ENCODE results near the gene PICALM. TPM values are rescaled to one million over a fixed set of nuclear protein-coding genes. Genes with fewer than 3 reads are reported as not detected.

PICALM gene
- total RNA-seq, 2 experiments from 2014 or later: 194 to 199 TPM

- Mint-ChIP-seq H3K36me3 (ENCODE audit: low read depth) (peaks cover 33% of the 10 kb centered on the region), H3K4me1 (peaks cover 22% of the 10 kb centered on the region), H3K27ac (peak overlapping the region; percentile 81), H3K4me3 (peak overlapping the region; percentile 63), H3K9me3 (no peaks in the 10 kb centered on the region), H3K27me3 (no peaks in the 10 kb centered on the region)
- CTCF ChIA-PET: interaction anchor here (0.9 to 7.9 kb wide), 13 partner anchors 11 to 387 kb away, joined by 3 to 84 read pairs (median 5); partner anchors contain the start of genes CCDC83 and EED
- POLR2A ChIA-PET: interaction anchor here (0.6 to 5.2 kb wide), 32 partner anchors 8 to 440 kb away, joined by 3 to 62 read pairs (median 8); partner anchors contain the start of genes CCDC83, EED, HIKESHI and TMEM126B
- no peak for DNase-seq
Measured at GRCh38 chr11:86069408-86070101, 671 bp upstream of the PICALM start.

GRCh38 chr11:86068138-86068871 is 579 bp downstream of the PICALM start:
- ChIA-PET POLR2A (interaction anchor here (0.6 to 5.2 kb wide), 35 partner anchors 9 to 439 kb away, joined by 3 to 62 read pairs (median 8); partner anchors contain the start of genes CCDC83, EED, HIKESHI and TMEM126B), CTCF (interaction anchor here (0.6 to 7.9 kb wide), 10 partner anchors 10 to 181 kb away, joined by 3 to 84 read pairs (median 7); no protein-coding TSS in a partner anchor)
- H3K36me3 Mint-ChIP-seq (ENCODE audit: low read depth): peaks cover 38% of the 10 kb centered on the region
- H3K4me1 Mint-ChIP-seq: peaks cover 33% of the 10 kb centered on the region
- peak; percentile 48 for DNase-seq
- H3K4me3 Mint-ChIP-seq: peak overlapping the region; percentile 100
- no peaks in the 10 kb centered on the region for H3K27me3 Mint-ChIP-seq
- peak overlapping the region; percentile 88 for H3K27ac Mint-ChIP-seq
- H3K9me3 Mint-ChIP-seq: no peaks in the 10 kb centered on the region

GRCh38 chr11:86067851-86068137 is 1.1 kb downstream of the PICALM start:
- no peaks in the 10 kb centered on the region for H3K27me3 Mint-ChIP-seq
- peak overlapping the region; percentile 100 for H3K4me3 Mint-ChIP-seq
- DNase-seq: no peak
- H3K4me1 Mint-ChIP-seq: peaks cover 37% of the 10 kb centered on the region
- POLR2A ChIA-PET: interaction anchor here (0.6 to 5.2 kb wide), 27 partner anchors 9 to 439 kb away, joined by 3 to 62 read pairs (median 11); partner anchors contain the start of genes CCDC83, EED, HIKESHI and TMEM126B
- H3K9me3 Mint-ChIP-seq: no peaks in the 10 kb centered on the region
- peak overlapping the region; percentile 88 for H3K27ac Mint-ChIP-seq
- peaks cover 38% of the 10 kb centered on the region for H3K36me3 Mint-ChIP-seq (ENCODE audit: low read depth)
- CTCF ChIA-PET: interaction anchor here (0.6 to 7.9 kb wide), 8 partner anchors 9 to 213 kb away, joined by 3 to 84 read pairs (median 6); partner anchors contain the start of gene CCDC83

GRCh38 chr11:86067009-86067850 is 1.7 kb downstream of the PICALM start:
- no peaks in the 10 kb centered on the region for H3K9me3 Mint-ChIP-seq
- no peaks in the 10 kb centered on the region for H3K27me3 Mint-ChIP-seq
- peak overlapping the region; percentile 88 for H3K27ac Mint-ChIP-seq
- peaks cover 38% of the 10 kb centered on the region for H3K36me3 Mint-ChIP-seq (ENCODE audit: low read depth)
- no peak for DNase-seq
- POLR2A ChIA-PET: interaction anchor here (0.7 to 5.2 kb wide), 24 partner anchors 8 to 406 kb away, joined by 3 to 62 read pairs (median 12); partner anchors contain the start of genes CCDC83, EED and HIKESHI
- peak overlapping the region; percentile 100 for H3K4me3 Mint-ChIP-seq
- peaks cover 42% of the 10 kb centered on the region for H3K4me1 Mint-ChIP-seq
- CTCF ChIA-PET: interaction anchor here (0.6 to 7.9 kb wide), 9 partner anchors 9 to 212 kb away, joined by 3 to 84 read pairs (median 4); partner anchors contain the start of gene CCDC83

- H3K4me1 Mint-ChIP-seq: peaks cover 47% of the 10 kb centered on the region
Measured at GRCh38 chr11:86066657-86067008, 2.3 kb downstream of the PICALM start.

GRCh38 chr11:86066033-86066432 is 2.9 kb downstream of the PICALM start:
- Mint-ChIP-seq H3K36me3 (ENCODE audit: low read depth) (peaks cover 48% of the 10 kb centered on the region), H3K9me3 (no peaks in the 10 kb centered on the region), H3K27me3 (no peaks in the 10 kb centered on the region), H3K27ac (peak overlapping the region; percentile 88), H3K4me1 (peaks cover 51% of the 10 kb centered on the region), H3K4me3 (peak overlapping the region; percentile 100)
- DNase-seq: no peak
- ChIA-PET POLR2A (interaction anchor here (0.7 to 5.2 kb wide), 10 partner anchors 14 to 183 kb away, joined by 3 to 43 read pairs (median 8); no protein-coding TSS in a partner anchor), CTCF (interaction anchor here (1.5 to 7.9 kb wide), 3 partner anchors 25 to 128 kb away, joined by 3 to 84 read pairs (median 14); no protein-coding TSS in a partner anchor)

More at GRCh38 chr11:86066657-86067008, 2.3 kb downstream of the PICALM start:
- peak overlapping the region; percentile 100 for H3K4me3 Mint-ChIP-seq
- no peak for DNase-seq
- no peaks in the 10 kb centered on the region for H3K9me3 Mint-ChIP-seq
- POLR2A ChIA-PET: interaction anchor here (0.7 to 5.2 kb wide), 12 partner anchors 18 to 236 kb away, joined by 3 to 62 read pairs (median 12); partner anchors contain the start of genes EED and HIKESHI
- CTCF ChIA-PET: interaction anchor here (1.0 to 7.9 kb wide), 4 partner anchors 25 to 211 kb away, joined by 3 to 84 read pairs (median 9); partner anchors contain the start of gene CCDC83
- peaks cover 42% of the 10 kb centered on the region for H3K36me3 Mint-ChIP-seq (ENCODE audit: low read depth)
- no peaks in the 10 kb centered on the region for H3K27me3 Mint-ChIP-seq
- H3K27ac Mint-ChIP-seq: peak overlapping the region; percentile 88

GRCh38 chr11:86064220-86064803 is 4.6 kb downstream of the PICALM start:
- POLR2A ChIA-PET: interaction anchor here (2.4 to 2.7 kb wide), 2 partner anchors 129 to 182 kb away, joined by 9 to 12 read pairs; no protein-coding TSS in a partner anchor
- H3K4me3 Mint-ChIP-seq: peak overlapping the region; percentile 100

GRCh38 chr11:86063536-86063935 is 5.3 kb downstream of the PICALM start:
- no peaks in the 10 kb centered on the region for H3K9me3 Mint-ChIP-seq
- peak overlapping the region; percentile 100 for H3K4me3 Mint-ChIP-seq
- H3K27ac Mint-ChIP-seq: peak overlapping the region; percentile 71
- ChIA-PET POLR2A (interaction anchor here (1.7 kb wide), 1 partner anchor 131 kb away, joined by 5 read pairs; no protein-coding TSS in a partner anchor), CTCF (interaction anchor here (7.9 kb wide), 1 partner anchor 130 kb away, joined by 84 read pairs; no protein-coding TSS in a partner anchor)
- H3K4me1 Mint-ChIP-seq: peaks cover 62% of the 10 kb centered on the region
- DNase-seq: no peak
- H3K36me3 Mint-ChIP-seq (ENCODE audit: low read depth): peaks cover 72% of the 10 kb centered on the region
- no peaks in the 10 kb centered on the region for H3K27me3 Mint-ChIP-seq

More at GRCh38 chr11:86064220-86064803, 4.6 kb downstream of the PICALM start:
- Mint-ChIP-seq H3K4me1 (peaks cover 55% of the 10 kb centered on the region), H3K9me3 (no peaks in the 10 kb centered on the region), H3K27ac (peak overlapping the region; percentile 71), H3K36me3 (ENCODE audit: low read depth) (peaks cover 64% of the 10 kb centered on the region), H3K27me3 (no peaks in the 10 kb centered on the region)
- DNase-seq: no peak
- CTCF ChIA-PET: interaction anchor here (2.7 to 7.9 kb wide), 2 partner anchors 23 to 129 kb away, joined by 14 to 84 read pairs; no protein-coding TSS in a partner anchor

GRCh38 chr11:86062719-86063118 is 6.2 kb downstream of the PICALM start:
- H3K4me3 Mint-ChIP-seq: peak overlapping the region; percentile 68
- H3K9me3 Mint-ChIP-seq: no peaks in the 10 kb centered on the region
- H3K4me1 Mint-ChIP-seq: peaks cover 70% of the 10 kb centered on the region
- no peak for DNase-seq
- ChIA-PET CTCF (interaction anchor here (0.7 to 1.7 kb wide), 3 partner anchors 54 to 229 kb away, joined by 3 to 6 read pairs (median 3); no protein-coding TSS in a partner anchor), POLR2A (interaction anchor here (1.7 kb wide), 1 partner anchor 131 kb away, joined by 5 read pairs; no protein-coding TSS in a partner anchor)
- peak overlapping the region; percentile 58 for H3K27ac Mint-ChIP-seq
- no peaks in the 10 kb centered on the region for H3K27me3 Mint-ChIP-seq
- H3K36me3 Mint-ChIP-seq (ENCODE audit: low read depth): peaks cover 72% of the 10 kb centered on the region

GRCh38 chr11:86061483-86062205 is 7.2 kb downstream of the PICALM start:
- peaks cover 69% of the 10 kb centered on the region for H3K36me3 Mint-ChIP-seq (ENCODE audit: low read depth)
- POLR2A ChIA-PET: interaction anchor here (1.7 kb wide), 1 partner anchor 133 kb away, joined by 5 read pairs; no protein-coding TSS in a partner anchor
- H3K27me3 Mint-ChIP-seq: no peaks in the 10 kb centered on the region

GRCh38 chr11:86060544-86060943 is 8.3 kb downstream of the PICALM start:
- Mint-ChIP-seq H3K27ac (no peak overlapping the region), H3K9me3 (no peaks in the 10 kb centered on the region), H3K27me3 (no peaks in the 10 kb centered on the region), H3K36me3 (ENCODE audit: low read depth) (peaks cover 64% of the 10 kb centered on the region), H3K4me3 (peak overlapping the region; percentile 7), H3K4me1 (peaks cover 86% of the 10 kb centered on the region)
- POLR2A ChIA-PET: interaction anchor here (1.0 to 1.1 kb wide), 2 partner anchors 9 to 184 kb away, joined by 4 to 6 read pairs; partner anchors contain the start of gene EED
- CTCF ChIA-PET: no interaction called here
- no peak for DNase-seq

More at GRCh38 chr11:86061483-86062205, 7.2 kb downstream of the PICALM start:
- CTCF ChIA-PET: interaction anchor here (1.7 kb wide), 1 partner anchor 230 kb away, joined by 3 read pairs; no protein-coding TSS in a partner anchor
- H3K4me1 Mint-ChIP-seq: peaks cover 77% of the 10 kb centered on the region
- H3K27ac Mint-ChIP-seq: peak overlapping the region; percentile 58
- no peak for DNase-seq
- H3K4me3 Mint-ChIP-seq: peak overlapping the region; percentile 68
- no peaks in the 10 kb centered on the region for H3K9me3 Mint-ChIP-seq
